HG03039 (cell line): ENCODE results near the gene SMIM36.
"Not testable (repeated sequence)": the region's sequence is repeated elsewhere in the genome, so short reads cannot be mapped to it uniquely, and the experiment has no call there.

Experiments
- ATAC-seq: cut with Tn5 transposase; IDR thresholded peaks from one replicate; pipeline ENCODE4 v1.9.1; 2021; ENCODE audit warnings: mild to moderate bottlenecking, moderate library complexity; ENCODE audit not compliant: unreplicated experiment

SMIM36 gene

GRCh38 chr17:55507669-55508068, 3.6 kb downstream of the SMIM36 start:
- not testable (repeated sequence) for ATAC-seq

DNA sequence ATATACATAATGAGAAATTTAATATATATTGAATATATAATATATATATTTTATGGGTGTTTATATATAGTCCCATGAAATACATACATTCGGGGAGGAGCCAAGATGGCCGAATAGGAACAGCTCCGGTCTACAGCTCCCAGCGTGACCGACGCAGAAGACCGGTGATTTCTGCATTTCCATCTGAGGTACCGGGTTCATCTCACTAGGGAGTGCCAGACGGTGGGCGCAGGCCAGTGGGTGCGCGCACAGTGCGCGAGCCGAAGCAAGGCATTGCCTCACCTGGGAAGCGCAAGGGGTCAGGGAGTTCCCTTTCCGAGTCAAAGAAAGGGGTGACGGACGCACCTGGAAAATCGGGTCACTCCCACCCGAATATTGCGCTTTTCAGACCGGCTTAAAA, 9.6 kb downstream of the SMIM36 start:
- not testable (repeated sequence) for ATAC-seq

DNA sequence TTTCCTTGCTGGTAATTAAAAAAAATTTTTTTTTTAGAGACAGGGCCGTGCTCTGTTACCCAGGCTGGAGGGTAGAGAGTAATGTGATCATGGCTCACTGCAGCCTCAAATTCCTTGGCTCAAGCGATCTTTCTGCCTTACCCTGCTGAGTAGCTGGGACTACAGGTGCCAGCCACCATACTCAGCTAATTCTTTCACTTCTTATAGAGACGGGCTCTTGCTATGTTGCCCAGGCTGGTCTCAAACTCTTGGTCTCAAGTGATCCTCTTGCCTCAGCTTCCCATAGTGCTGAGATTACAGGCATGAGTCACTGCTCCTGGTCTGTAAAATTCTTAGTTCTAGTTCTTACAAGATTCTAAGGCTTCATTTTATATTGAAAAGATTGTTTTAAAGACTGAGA, 11.1 kb downstream of the SMIM36 start:
- ATAC-seq = no peak

DNA sequence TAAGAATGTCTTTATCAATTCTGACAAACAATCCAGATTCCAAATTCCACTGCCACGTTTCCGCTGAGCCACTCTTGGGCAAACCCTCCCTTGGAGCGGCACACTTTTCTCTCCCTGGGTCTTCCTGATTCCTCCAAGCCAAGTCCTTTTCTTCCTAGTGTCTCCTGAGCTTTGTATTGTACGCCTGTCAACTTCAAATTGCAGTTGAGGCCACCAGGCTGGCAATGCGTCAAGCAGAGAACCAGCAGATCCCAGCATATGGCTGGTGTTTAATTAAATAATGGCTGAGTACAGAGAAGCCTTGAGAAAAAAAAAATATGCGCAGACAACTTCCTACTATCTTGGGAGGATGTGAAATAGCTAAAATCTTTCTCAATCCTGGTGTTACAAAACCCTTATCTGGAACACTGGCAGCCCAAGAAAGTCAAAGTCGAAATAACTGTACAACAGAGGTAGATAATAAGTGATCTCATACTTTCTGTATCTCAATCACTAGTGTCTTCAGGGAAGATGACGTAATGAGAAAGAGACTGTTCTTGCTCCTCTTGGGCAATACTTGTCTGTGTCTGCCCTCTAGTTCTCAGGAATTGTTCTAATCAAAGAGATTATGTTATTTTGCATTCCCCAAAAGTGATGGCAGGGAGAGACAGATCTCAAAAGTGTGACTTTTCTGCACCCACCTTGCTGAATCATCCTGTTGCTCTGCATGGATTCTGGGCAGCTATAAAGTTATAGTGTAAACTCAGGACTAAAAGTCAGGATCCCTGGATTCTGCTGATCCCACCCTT, 15.0 kb downstream of the SMIM36 start:
- no peak for ATAC-seq

DNA sequence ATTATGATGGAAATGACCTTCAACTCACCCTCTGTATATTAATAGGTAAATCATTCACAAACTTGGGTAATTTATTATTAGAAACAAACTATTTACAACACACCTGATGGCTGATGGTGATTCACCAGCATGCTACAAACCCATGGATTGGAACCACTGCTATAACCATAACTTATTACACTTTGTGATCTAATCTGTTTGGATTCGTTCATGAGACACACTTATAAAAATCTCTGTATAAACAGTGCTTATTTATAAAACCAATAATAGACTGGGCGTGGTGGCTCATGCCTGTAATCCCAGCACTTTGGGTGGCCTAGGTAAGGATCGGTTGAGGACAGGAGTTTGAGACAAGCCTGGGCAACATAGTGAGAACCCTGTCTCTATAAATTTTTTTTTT, 16.0 kb downstream of the SMIM36 start:
- no peak for ATAC-seq

DNA sequence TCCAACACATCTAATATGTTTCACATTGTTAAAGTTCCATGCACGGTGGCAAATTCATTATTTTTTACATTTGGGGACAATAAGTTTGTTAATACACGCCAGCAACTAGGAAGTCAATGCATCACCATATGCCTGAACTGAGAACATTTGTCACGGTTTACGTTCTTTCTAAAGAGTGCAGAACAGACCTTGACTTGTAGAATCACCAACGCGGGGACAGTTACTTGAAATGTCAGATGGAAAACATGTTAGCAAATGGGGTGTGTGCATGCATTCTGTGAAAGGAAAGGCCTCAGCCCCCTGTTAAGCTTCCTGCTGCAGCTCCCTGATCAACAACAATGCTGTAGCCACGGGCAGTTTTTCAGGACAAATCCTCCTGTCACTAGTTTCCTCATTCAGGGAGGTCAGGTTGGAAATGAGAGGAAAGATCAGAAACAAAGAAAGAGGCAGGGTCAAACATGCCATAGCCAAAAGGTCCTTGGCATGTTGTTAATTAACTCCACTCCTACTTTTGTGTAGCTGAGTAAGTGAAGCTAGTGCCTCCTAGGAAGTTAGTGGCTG, 18.4 kb downstream of the SMIM36 start:
- ATAC-seq = no peak

- ATAC-seq = no peak
Observed at GRCh38 chr17:55490376-55490775, 20.9 kb downstream of the SMIM36 start.

DNA sequence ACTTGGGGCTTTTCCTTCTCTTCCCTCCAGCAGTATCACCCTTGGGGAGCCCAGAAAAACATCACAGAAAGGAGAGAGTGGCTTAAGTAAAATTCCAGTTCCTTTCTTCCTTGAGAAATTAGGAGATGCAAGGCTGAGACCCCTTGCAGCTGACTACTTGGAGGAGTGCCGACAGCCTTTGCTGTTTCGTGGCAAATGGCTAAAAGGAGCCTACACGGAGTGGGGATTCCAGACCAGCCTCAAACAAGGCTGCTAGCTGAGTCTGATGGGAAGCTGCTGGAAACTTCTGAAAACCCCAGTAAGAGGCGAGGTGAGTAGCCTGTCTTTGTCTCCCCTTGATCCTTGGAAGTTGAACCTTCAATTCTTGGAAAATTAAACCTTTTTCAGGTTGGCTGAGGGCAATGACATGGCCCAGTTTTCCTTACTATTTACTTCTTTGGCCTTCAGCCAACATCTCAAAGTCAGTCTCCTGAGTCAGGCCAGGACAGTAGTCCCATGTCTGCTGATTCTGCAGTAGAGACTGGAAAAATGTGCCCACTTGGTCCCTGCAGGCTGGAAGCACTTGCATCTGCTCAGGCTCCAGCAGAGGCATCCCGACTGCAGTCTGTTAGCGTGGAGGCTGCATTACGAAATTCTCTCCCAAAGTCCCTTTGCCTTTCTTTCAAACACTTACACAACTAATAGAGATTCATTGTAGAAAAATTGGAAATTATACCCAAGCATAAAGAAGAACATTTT, 23.4 kb downstream of the SMIM36 start:
- no peak for ATAC-seq

DNA sequence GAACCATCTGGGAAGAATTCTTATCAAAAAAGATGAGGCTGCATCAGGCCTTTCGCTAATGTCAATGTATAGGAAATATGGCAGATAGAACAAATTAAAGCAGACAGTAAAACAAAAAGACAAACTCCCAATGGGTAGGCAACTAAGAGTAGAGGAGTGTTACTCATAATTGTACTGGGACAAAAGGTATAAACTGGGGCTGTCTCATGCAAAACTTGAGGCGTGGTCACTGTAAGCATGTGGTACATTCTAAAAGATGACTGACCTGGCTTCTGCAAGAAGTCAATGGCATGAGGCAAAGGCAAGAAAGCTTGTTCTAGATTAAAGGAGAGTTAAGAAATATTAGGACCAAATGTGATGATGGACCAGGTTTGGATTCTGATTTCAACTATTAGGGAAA, 26.7 kb downstream of the SMIM36 start:
- no peak for ATAC-seq

GRCh38 chr17:55482591-55483389, 28.5 kb downstream of the SMIM36 start:
- no peak for ATAC-seq

DNA sequence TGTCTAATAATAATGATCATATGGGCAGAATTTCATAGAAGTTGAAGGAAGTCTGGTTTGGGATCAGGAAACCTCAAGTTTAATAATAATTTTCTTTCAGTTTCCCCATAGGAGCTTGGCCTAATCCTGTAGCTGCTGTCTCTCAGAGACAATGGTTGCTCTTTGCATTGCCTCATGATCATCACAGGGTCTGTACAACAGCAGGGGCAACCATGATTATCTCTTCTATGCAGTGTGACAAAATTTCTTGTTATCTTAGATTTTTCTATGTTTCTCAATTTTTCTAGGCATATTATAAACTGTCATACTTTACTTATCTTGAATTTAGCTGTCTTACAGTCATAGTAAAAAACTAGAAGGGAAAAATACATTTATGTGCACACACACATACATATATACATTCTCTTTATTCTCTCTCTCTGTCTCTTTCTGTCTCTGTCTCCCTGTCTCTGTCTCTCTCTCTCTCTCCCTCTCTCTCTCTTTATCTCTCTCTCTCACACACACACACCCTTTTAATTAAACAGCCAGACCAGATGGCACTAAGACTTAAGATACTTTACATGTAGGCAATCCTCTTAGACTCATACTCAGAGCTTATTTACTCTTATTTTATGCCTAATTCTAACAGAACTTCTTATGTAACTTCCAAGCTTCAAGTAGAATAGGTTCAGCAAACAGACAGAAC, 30.5 kb downstream of the SMIM36 start:
- no peak for ATAC-seq

DNA sequence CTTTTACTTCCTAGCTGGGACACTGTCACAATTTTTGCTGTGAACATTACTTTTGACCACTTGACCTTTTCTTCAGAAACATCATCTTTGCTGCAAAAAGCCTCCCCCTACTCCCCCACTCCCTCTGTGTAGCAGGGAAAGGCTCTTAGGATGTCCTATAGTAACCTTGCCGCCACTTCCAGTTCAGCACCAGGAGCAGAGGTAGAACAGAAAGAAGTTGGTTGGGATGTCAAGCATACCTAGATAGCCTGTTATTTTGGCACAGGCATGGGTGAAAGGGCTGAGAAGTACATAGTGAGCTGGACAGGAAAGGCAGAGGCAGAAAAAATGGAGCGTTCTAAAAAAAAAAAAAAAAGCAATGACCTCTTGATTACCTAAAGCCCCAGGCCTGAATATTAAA, 31.3 kb downstream of the SMIM36 start:
- ATAC-seq = no peak

DNA sequence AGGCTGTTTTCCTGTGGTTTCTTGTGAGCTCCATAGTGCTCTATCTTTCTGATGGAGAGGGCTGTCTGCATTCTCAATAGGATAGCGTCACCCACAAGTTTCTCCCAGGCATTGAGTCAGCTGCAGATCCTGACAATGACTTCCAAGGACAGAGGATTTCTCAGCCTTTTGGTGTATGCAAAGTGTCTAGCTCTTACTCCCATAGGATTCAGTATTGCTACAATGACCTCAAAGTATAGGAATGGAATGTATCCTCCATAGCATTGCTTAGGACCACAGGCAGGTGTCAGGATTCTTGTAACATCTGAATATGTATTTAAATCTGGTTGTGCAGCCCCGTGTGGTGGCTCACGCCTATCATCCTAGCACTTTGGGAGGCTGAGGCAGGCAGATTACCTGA, 32.3 kb downstream of the SMIM36 start:
- no peak for ATAC-seq

DNA sequence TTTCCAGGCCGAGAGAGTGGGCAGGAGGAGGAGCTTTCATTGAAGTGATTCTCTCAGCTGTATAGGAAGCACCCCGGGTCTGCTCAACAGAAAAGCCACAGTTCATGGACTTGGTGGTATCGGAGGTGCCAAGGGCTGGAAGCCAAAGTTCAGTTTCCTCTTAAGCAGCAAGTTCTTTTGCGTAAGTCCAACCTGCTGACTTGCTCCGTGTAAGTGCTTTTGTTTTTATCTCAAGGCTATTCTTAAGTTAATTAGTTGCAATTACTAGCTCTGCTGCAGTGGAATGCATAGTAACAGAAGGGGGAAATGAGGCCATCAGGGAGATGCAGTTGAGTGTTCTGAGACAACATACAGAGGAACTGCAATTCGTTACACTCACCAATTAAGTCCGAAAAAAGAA, 44.6 kb downstream of the SMIM36 start:
- no peak for ATAC-seq

DNA sequence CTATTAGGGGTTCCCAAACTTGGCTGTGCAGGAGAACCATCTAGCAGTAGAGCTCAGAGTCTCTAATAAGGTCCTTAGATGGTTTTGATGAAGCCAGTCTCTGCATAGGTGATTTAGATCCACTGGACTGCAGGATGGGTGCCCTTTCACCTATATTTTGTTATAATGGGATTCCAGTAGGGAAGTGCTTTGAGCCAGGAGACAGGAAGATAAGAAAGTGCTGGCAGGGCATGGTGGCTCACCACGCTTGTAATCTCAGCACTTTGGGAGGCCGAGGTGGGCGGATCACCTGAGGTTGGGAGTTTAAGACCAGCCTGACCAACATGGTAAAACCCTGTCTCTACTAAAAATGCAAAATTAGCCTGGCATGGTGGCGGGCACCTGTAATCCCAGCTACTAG, 45.5 kb downstream of the SMIM36 start:
- not testable (repeated sequence) for ATAC-seq

GRCh38 chr17:55463600-55463999, 47.7 kb downstream of the SMIM36 start:
- ATAC-seq = peak; percentile 61

DNA sequence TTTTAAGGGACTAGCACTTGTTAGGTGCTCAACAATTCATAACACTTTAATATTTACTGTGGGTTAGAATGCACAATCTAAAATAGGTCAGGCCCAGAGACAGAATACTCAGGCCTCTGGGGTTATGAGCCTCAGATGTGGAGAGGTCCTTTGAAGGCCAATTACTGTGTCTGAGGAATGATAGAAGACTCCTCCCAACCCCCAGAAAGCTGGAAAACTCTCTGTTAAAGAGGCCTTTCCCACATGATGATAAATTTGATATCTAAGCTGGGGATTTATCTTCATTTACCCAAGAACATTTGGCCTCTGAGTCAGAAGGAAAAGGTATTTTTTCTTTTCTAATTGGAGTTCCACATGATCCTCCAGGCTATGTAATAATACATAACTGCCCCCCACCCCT, 48.5 kb downstream of the SMIM36 start:
- no peak for ATAC-seq

GRCh38 chr17:55462234-55462633, 49.0 kb downstream of the SMIM36 start:
- ATAC-seq = no peak

GRCh38 chr17:55458978-55459377, 52.3 kb downstream of the SMIM36 start:
- no peak for ATAC-seq

- ATAC-seq = no peak
Observed at GRCh38 chr17:55458287-55458900, 52.9 kb downstream of the SMIM36 start.
